HG03342 (cell line): ENCODE measurements around the gene MEIS2.

ENCODE experiments used
- ATAC-seq: cut with Tn5 transposase; IDR thresholded peaks from one replicate; pipeline ENCODE4 v1.9.1; 2021; ENCODE audit warnings: mild to moderate bottlenecking, moderate library complexity; ENCODE audit not compliant: unreplicated experiment

Gene MEIS2

GRCh38 chr15:37112971-37113670 is 12.8 kb upstream of the MEIS2 start:
- no peak for ATAC-seq

DNA sequence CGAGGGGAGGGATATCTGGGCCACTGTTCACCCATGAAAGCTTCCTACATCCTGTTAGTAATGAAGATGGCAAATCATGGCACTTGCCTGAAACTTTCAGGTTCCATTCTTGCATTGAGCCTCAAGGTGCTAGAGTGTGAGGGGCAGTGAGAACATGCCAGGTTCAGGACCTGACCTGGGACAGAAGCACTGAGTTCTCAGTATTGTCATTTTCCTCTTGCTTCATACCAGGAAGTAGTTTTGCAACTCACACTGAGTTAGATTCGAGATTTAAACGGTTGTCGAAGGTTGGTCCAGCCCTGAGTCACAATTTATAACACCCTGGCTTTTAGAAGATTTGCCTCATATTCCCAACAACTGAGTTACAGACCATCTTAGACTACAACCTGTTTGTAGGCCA is 11.8 kb upstream of the MEIS2 start:
- ATAC-seq: no peak

DNA sequence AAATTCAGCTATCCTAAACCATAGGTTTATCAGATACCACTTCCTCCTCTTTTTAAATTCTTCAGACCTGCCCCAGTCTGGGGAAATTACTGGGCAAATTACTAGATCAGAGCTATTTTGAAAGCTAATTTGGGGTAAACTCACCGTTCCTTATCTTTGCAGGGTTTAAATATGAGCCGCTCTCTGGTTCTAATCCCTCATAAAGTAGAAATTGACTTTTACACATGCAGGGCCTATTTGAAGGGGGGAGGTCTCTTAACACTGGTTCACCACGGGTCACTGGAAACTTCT is 11.0 kb upstream of the MEIS2 start:
- ATAC-seq: no peak

DNA sequence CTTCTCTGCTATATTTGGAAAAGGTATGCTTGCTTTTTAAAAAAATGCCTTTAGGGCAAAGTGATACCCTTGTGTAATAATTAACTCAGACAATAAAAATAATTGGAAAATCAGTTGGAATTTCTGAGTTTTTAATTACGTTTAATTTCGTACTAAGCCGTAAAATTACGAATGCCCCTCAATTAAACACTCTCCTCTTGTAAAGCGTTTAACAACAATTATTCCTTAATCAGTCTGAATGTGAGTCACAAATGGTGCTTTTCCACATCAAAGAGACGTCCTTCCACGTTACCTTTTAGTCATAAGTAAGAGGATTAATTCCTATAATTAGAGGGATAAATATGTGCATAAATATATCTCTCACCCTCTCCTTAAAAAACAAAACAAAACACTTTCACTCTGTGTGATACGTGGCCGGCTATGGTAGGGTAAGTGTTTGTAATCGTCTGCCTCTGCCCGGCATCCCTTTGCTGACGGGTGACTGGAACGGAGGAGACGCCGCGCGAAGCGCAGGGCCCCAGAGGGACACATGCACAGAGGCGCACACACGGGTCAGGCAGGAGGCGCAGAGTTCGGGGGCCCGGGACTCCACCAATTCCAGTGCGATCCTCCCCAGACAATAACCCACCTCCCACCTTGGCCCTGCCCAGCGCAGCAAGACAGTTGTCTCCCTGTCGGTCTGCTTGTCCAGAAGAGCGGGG is 9.7 kb upstream of the MEIS2 start:
- ATAC-seq: no peak

DNA sequence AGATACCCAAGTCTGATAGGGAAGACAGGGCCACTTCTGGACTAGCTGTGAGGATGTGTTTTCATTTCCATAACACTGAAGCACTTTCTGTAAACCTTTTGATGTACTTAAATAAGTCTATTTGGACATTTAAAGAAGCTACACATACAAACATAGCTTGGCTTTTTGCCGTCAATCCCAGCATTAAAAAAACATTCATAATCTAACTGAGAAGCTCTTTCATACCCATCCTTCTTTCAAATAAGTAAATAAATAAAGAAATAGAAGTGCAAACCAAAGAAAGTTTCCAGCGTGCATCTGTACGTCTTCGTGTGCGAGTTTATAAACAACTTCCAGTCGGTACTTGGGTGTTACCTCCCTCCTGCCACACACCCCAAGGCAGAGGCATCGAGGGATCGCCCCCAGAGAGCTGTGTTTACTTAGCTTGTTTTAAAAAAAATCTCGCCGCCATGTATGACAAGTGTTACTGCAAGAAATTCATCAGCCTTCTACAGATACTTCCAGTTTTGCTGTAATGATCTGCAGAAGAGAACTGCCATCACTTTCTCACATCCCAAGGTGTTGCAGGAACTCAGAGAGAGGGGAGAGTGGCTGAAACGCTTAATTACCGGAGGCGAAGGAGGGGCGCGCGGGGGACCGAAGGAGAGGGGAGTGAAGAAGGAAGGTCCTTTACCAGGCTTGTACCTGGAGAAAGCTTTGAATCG is 9.0 kb upstream of the MEIS2 start:
- no peak for ATAC-seq

DNA sequence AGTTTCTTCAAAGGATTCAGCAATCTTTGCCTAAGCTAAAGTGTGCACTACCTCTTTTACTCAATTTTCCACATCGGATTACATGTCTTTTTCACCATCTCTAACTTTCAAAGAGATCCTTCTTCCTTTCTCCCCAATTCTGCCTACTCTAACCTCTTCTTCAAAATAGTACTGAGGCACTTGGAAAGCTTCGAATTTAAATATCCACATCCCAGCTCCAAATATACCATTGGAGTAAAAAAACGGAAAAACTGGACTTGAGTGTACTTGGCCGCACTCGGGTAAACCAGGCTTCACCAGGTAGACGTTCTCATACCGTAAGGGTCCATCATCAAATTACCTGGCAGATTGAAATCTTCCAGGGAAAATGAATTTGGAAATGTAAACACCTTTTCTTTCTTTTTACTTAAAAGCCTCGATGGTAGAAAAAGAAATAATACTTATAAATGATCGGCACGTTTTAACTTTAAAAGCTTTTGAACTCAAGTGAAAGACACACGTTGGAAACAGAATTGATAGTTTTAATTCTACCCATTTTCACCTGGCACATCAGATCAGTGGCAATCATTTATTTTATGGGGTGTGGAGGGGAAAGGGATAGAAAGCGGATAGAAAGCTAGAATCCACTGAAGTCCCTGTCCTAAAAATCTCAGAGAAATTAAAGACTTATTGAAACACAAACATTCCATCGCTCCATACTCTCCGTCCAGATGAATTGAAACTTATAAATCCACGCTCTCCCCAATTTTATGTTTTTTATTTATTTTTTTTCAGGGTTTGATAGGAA is 8.2 kb upstream of the MEIS2 start:
- no peak for ATAC-seq

DNA sequence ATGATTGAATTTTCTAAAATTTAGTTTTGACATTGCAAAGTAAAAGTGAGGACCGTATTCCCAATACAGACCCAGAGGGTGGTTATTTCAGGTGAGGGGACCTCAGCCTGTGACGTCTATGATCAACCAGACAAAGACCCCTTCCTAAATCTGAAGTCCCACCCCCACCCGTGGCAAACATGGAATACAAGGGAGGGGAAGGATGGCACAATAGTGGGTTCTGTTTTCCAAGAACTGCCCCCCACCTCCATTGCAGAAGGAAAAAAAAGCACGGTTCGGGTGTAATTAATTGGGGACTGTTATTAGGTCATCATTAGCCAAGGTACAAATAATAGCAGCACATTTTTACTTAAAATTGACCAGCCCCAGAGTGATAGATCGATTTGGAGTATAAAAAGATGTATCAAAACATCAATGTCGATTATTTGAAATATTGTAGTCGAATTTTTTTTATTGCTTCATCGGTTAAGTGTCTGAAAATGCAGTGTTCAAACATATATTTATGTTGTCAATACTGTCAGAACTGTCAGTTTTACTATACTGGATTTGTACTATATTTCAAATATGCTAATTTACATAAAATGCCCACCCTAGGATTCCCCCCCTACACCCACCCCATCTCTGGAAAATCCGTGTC is 7.5 kb upstream of the MEIS2 start:
- ATAC-seq: no peak

DNA sequence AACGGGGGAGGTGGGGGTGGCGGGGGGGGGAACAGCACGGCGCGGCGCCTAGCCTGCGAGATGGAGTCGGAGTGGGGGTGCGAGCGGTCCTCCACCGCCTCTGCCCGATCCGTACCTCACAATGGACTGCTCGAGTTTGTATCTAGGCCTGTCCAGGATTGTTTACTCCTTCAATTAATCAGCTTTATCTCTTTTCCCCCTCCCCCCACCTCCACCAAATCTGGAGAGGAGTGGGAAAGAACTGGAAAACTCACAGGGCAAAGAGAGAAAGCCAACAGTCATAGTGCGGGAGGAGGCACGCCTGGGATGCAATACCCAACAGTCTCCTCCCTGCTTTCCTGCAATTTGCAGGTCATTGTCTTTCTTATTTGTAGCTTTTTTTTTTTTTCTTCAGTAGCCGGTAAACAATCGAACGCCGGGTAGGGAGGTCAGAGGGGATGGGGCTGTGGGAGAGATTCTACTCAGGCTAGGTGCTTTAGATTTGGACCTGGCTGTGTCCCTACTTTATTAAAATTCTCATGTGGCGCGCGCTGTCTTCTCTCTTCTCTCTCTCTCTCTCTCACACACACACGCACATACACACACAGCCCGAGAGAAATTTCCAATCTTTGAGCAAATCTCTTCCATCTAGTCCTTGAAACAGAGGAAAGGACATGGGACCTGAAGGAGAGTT is 6.9 kb upstream of the MEIS2 start:
- no peak for ATAC-seq

DNA sequence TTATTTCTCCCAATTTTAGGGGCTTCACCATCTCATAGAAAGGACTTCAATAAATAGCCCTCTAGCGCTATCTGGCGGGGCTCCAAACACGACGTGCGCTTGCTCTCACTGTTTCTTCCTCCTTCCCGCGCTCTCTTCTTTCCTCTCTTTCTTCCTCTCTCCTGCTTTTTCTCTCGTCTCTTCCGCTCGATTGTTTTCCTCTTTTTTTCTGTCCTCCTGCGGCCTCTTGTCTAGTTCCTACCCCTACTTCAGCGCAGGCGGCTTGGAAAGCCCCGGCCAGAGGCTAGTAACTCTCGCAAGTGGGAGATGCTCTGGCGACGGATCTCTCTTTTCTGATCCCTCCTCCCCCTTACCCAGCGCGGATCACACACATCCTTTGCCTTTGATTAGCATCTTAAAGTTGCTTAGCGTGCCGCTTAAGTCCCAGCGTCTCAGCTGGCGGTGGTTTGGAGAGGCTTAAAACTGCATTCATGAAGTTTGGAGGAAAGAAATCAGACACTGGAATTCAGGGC is 6.2 kb upstream of the MEIS2 start:
- ATAC-seq: no peak

DNA sequence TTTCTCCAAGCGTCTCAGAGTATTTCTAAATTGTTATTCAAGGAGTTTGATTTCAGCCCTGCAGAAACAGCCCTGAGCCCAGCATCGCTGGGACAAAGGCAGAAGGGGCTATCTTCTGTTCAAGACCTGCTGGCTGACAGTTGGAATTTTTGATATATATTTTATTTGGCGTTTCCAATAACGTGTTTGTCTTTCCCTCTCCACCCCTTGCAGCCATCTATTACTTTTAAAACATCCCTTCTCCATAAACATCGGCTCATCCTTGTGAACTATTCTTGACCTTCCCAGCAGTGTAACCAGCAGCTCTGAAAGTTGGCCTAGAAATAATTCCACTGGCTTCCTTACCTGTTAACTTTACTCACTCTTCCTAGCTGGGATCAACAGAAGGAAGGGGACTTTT is 5.5 kb upstream of the MEIS2 start:
- ATAC-seq: no peak

GRCh38 chr15:37105029-37105428 is 4.7 kb upstream of the MEIS2 start:
- ATAC-seq: no peak

GRCh38 chr15:37104424-37104981 is 4.2 kb upstream of the MEIS2 start:
- no peak for ATAC-seq

- no peak for ATAC-seq
These were observed 3.4 kb upstream of the MEIS2 start for GRCh38 chr15:37103475-37104423.

DNA sequence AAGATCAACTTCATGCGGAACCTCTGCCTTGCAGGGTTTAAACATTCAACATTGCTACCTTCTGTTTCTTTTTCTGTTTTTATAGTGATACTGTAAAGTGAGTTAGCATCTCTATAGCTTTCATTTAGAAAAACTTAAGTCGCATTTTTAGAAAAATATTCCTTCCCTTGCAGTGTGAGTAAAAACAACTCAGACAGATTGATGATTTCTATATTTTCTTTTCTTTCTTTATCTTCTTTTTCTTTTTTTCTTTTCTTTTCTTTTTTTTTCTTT is 2.8 kb upstream of the MEIS2 start:
- ATAC-seq: no peak

- ATAC-seq: no peak
These were observed 2.2 kb upstream of the MEIS2 start for GRCh38 chr15:37102305-37103162.

DNA sequence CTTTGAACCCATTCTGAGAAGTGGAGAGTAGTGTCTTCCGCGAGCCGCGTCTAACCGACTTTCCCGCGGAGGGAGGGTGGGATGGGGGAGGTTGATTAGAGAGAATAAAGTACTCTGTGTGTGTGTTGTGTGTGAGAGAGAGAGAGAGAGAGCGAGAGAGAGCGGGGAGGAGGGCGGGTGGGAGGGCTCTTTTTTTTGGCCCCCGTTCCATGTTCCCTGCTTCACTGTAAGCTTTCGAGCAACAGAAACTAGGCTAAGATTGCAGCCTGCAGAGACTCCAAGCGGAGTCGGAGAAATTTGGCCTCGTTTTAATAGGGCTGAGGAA is 1.6 kb upstream of the MEIS2 start:
- ATAC-seq: no peak

DNA sequence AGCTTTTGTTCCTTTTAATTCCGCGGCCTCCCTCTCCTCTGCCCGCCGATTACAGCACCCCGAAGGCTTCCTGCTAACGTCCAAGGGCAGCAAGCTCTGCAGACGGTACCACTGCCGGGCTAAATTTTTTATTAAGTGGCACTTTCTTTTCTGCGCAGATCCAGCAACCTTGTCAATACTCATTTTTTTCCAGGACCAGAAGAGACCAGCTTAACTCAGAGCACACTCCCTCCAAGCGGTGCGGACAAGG is 542 bp upstream of the MEIS2 start:
- peak; percentile 15 for ATAC-seq

- ATAC-seq: no peak
These were observed 835 bp downstream of the MEIS2 start for GRCh38 chr15:37099319-37100108.
